ENCODE data around the gene EHMT2. TPM values are rescaled to one million over a fixed set of nuclear protein-coding genes. Genes with fewer than 3 reads are reported as not detected.

Gene EHMT2
- total RNA-seq, 1 donor from 2014 or later, result 175 TPM

GRCh38 chr6:31945154-31945506 is 47.6 kb upstream of the EHMT2 start:
- no peaks in the 10 kb centered on the region for H3K9me3 Mint-ChIP-seq (ENCODE audit: low read depth)
- H3K4me1 Mint-ChIP-seq (ENCODE audit: low read depth), result peaks cover 19% of the 10 kb centered on the region
- peak overlapping the region; percentile 71 for H3K27ac Mint-ChIP-seq
- H3K27me3 Mint-ChIP-seq, result peaks cover 11% of the 10 kb centered on the region
- no peaks in the 10 kb centered on the region for H3K36me3 Mint-ChIP-seq (ENCODE audit: insufficient read depth)
- no peak overlapping the region for H3K4me3 Mint-ChIP-seq (ENCODE audit: low read depth)
- no peak for TF ChIP-seq CTCF (IDR thresholded peaks at IDR 0.05; ENCODE audit: unreplicated experiment)
- DNase-seq (ENCODE audit: low spot score, unreplicated experiment), result no peak

GRCh38 chr6:31943742-31944141 is 46.2 kb upstream of the EHMT2 start:
- Mint-ChIP-seq H3K9me3 (ENCODE audit: low read depth) (no peaks in the 10 kb centered on the region), H3K4me1 (ENCODE audit: low read depth) (peaks cover 19% of the 10 kb centered on the region), H3K36me3 (ENCODE audit: insufficient read depth) (no peaks in the 10 kb centered on the region), H3K27me3 (peaks cover 11% of the 10 kb centered on the region), H3K4me3 (ENCODE audit: low read depth) (no peak overlapping the region), H3K27ac (no peak overlapping the region)
- no peak for DNase-seq (ENCODE audit: low spot score, unreplicated experiment)
- TF ChIP-seq CTCF (IDR thresholded peaks at IDR 0.05; ENCODE audit: unreplicated experiment), result no peak

GRCh38 chr6:31940256-31940664 is 42.8 kb upstream of the EHMT2 start:
- Mint-ChIP-seq H3K4me3 (ENCODE audit: low read depth) (no peak overlapping the region), H3K4me1 (ENCODE audit: low read depth) (peaks cover 4% of the 10 kb centered on the region), H3K27me3 (peaks cover 5% of the 10 kb centered on the region), H3K36me3 (ENCODE audit: insufficient read depth) (no peaks in the 10 kb centered on the region), H3K27ac (no peak overlapping the region), H3K9me3 (ENCODE audit: low read depth) (no peaks in the 10 kb centered on the region)
- DNase-seq (ENCODE audit: low spot score, unreplicated experiment), result no peak
- no peak for TF ChIP-seq CTCF (IDR thresholded peaks at IDR 0.05; ENCODE audit: unreplicated experiment)

- Mint-ChIP-seq H3K9me3 (ENCODE audit: low read depth) (no peaks in the 10 kb centered on the region), H3K36me3 (ENCODE audit: insufficient read depth) (no peaks in the 10 kb centered on the region), H3K27me3 (no peaks in the 10 kb centered on the region), H3K4me3 (ENCODE audit: low read depth) (no peak overlapping the region), H3K4me1 (ENCODE audit: low read depth) (peaks cover 3% of the 10 kb centered on the region), H3K27ac (no peak overlapping the region)
- no peak for TF ChIP-seq CTCF (IDR thresholded peaks at IDR 0.05; ENCODE audit: unreplicated experiment)
- no peak for DNase-seq (ENCODE audit: low spot score, unreplicated experiment)
These were observed 38.3 kb upstream of the EHMT2 start for GRCh38 chr6:31935823-31936222.

- no peak overlapping the region for H3K4me3 Mint-ChIP-seq (ENCODE audit: low read depth)
- H3K27me3 Mint-ChIP-seq, result no peaks in the 10 kb centered on the region
- no peak overlapping the region for H3K27ac Mint-ChIP-seq
- no peaks in the 10 kb centered on the region for H3K9me3 Mint-ChIP-seq (ENCODE audit: low read depth)
- no peak for TF ChIP-seq CTCF (IDR thresholded peaks at IDR 0.05; ENCODE audit: unreplicated experiment)
- no peak for DNase-seq (ENCODE audit: low spot score, unreplicated experiment)
- no peaks in the 10 kb centered on the region for H3K4me1 Mint-ChIP-seq (ENCODE audit: low read depth)
- H3K36me3 Mint-ChIP-seq (ENCODE audit: insufficient read depth), result no peaks in the 10 kb centered on the region
These were observed 37.5 kb upstream of the EHMT2 start for GRCh38 chr6:31935021-31935420.

Data from progenitor cell of endocrine pancreas (in vitro differentiated cells).